ENCODE data around the gene SP1. TPM values are rescaled to one million over a fixed set of nuclear protein-coding genes. Genes with fewer than 3 reads are reported as not detected.

Gene SP1
- total RNA-seq, 4 donors from 2014 or later: 54.0 to 85.7 (median 72.2) TPM

DNA sequence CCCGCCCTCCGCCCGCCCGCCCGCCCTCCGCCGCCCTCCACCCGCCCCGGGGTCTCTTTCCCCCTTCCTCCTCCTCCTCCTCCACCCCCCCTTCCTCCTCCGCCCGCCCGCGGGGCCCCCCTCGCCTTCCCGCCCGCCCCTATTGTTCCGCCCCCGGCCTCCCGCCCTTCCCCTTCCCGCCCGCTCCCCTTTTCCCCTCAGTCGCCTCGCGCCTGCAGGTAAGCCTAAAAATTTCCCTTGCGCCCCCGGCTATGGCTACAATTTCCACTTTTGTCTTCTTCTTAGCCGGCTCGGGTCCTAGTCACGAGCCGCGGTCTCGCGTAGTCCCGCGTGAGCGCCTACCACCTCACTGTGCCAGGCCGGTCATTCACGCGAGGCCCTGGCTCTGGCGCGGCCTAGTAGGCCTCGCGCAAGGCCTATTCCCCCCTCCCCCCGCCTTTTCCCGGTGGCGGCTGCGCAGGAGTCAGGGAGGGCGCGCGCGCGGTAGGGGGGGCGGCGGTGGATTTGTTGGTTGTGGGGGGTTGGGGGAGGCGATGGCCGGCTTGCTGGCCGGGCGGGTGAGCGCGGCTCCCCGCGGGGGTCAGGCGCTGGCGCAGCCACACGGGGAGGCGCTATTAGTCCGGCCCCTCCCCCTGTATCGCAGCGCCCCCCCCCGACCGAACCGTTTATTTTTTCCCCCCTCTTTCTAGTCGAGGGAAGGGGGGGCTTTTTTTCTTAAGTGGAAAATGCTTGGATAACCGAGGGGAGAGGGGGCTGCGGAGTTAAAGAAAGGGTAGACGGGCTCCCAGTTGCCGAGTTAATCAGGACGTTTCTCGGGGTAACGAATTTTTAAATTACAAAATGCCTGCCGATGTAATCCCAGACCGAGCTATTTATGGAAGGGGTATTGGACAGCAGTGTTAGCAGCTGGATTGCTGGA lies 72.4 kb downstream of the SP1 start:
- Histone ChIP-seq H3K27ac (replicated peaks in 1 of 4) (peak overlapping the region; percentile 95 to 98 (median 96)), H3K36me3 (peaks cover 40 to 47% (median 47%) of the 10 kb centered on the region in 4 donors), H3K9me3 (no peaks in the 10 kb centered on the region), H3K4me3 (peak overlapping the region; percentile 74 to 84 (median 82)), H3K4me1 (peaks cover 18 to 34% (median 27%) of the 10 kb centered on the region in 4 donors), H3K27me3 (no peaks in the 10 kb centered on the region)
- TF ChIP-seq POLR2A (IDR thresholded peaks at IDR 0.05; ENCODE audit: low read depth): peak; percentile 43
- TF ChIP-seq POLR2AphosphoS5 (IDR thresholded peaks at IDR 0.05): peak; percentile 4 to 74
- no peak for TF ChIP-seq EP300 (IDR thresholded peaks at IDR 0.05)
- TF ChIP-seq CTCF (IDR thresholded peaks at IDR 0.05): peak; percentile 34 to 48 (median 40)
- intact Hi-C loops (cut with DNase I): loop anchor here (5.0 kb wide), 1 partner anchor 55 kb away; the partner anchor contains the start of gene NPFF
- DNase-seq (ENCODE audit: extremely low spot score): peak; percentile 98
- WGBS: 0% methylated on average over 10 of the region's 82 CpGs

DNA sequence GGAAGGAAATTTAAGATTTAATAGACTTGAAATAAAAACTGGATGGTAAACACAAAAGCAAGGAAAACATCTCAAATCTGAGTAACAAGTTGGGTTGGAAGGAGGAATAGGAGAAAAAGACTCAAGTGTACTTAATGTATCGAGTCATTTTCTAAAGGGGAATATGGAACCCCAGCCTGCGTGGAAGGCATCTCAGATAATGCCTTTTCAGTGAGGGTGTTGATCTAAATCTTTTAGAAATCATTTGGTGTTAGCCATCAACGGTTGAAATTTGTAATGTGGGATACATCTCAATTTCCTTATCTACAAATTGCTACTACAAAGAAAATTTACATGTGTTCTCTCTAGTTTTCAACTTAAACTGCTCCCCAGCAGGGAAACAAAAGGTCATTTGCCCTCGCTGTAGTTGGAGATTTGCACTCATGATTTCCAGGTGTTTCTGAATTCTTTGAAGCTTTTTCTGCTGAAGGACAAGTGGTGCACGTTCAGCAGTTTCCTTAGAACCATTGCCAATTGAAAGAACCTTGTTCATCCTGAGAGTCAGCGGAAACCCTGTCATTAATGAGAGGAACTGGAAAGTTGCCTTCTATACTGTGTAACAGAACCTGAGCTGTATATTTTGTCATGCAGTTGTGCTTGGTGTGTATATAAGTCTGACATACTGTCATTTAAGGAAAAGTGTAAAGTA lies 74.1 kb downstream of the SP1 start:
- H3K27me3 ChIP-seq: no peaks in the 10 kb centered on the region
- intact Hi-C loops (cut with DNase I): loop anchor here (5.0 kb wide), 1 partner anchor 53 kb away; the partner anchor contains the start of gene NPFF
- H3K27ac ChIP-seq (replicated peaks in 1 of 4): peak overlapping the region in 2 of 4 donors; percentile 98
- H3K4me3 ChIP-seq: peak overlapping the region; percentile 19 to 84 (median 82)
- peaks cover 18 to 34% (median 27%) of the 10 kb centered on the region in 4 donors for H3K4me1 ChIP-seq
- no peaks in the 10 kb centered on the region for H3K9me3 ChIP-seq
- WGBS: 22% methylated on average over 6 of the region's 6 CpGs
- TF ChIP-seq EP300 (IDR thresholded peaks at IDR 0.05) (no peak), POLR2A (IDR thresholded peaks at IDR 0.05; ENCODE audit: low read depth) (no peak), POLR2AphosphoS5 (IDR thresholded peaks at IDR 0.05) (no peak)
- peaks cover 49 to 54% (median 51%) of the 10 kb centered on the region in 4 donors for H3K36me3 ChIP-seq
- DNase-seq (ENCODE audit: extremely low spot score): no peak

DNA sequence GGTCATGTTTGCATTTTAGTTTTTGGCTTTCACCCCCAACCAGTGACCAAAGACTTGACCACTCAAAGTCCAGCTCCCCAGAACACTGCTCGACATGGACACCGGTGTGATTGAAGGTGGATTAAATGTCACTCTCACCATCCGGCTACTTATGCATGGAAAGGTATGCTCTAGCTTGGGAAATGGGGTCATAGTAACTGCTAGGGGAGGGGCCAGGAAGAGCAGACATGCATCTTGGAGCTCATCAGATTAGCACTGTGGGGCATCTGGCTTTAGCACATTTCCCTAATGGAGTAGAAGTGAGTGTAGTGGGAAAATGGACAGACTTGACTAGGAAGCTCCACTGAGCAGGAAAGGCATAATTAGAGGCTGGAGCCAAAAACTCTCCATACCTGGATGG lies 74.7 kb downstream of the SP1 start:
- Histone ChIP-seq H3K9me3 (no peaks in the 10 kb centered on the region), H3K4me1 (peaks cover 18 to 36% (median 28%) of the 10 kb centered on the region in 4 donors), H3K27me3 (no peaks in the 10 kb centered on the region), H3K27ac (replicated peaks in 1 of 4) (peak overlapping the region in 2 of 4 donors; percentile 6 to 98), H3K36me3 (peaks cover 55 to 60% (median 57%) of the 10 kb centered on the region in 4 donors), H3K4me3 (no peak overlapping the region)
- TF ChIP-seq EP300 (IDR thresholded peaks at IDR 0.05) (no peak), POLR2A (IDR thresholded peaks at IDR 0.05; ENCODE audit: low read depth) (no peak), CTCF (IDR thresholded peaks at IDR 0.05) (no peak), POLR2AphosphoS5 (IDR thresholded peaks at IDR 0.05) (no peak)
- no peak for DNase-seq (ENCODE audit: extremely low spot score)
- intact Hi-C loops (cut with DNase I): loop anchor here (5.0 kb wide), 1 partner anchor 53 kb away; the partner anchor contains the start of gene NPFF
- WGBS: 39% methylated on average over 3 of the region's 3 CpGs

GRCh38 chr12:53456654-53457366 lies 76.8 kb downstream of the SP1 start:
- TF ChIP-seq POLR2A (IDR thresholded peaks at IDR 0.05; ENCODE audit: low read depth) (no peak), EP300 (IDR thresholded peaks at IDR 0.05) (no peak), POLR2AphosphoS5 (IDR thresholded peaks at IDR 0.05) (no peak), CTCF (IDR thresholded peaks at IDR 0.05) (no peak)
- H3K4me1 ChIP-seq: peaks cover 35 to 57% (median 45%) of the 10 kb centered on the region in 4 donors
- H3K27me3 ChIP-seq: no peaks in the 10 kb centered on the region
- 73% methylated on average over 6 of the region's 6 CpGs for WGBS
- no peak for DNase-seq (ENCODE audit: extremely low spot score)
- peaks cover 74 to 81% (median 78%) of the 10 kb centered on the region in 4 donors for H3K36me3 ChIP-seq
- no peak overlapping the region for H3K27ac ChIP-seq (replicated peaks in 1 of 4)
- no peaks in the 10 kb centered on the region for H3K9me3 ChIP-seq
- no peak overlapping the region for H3K4me3 ChIP-seq
- intact Hi-C loops (cut with DNase I): no loop called here
